Measurements from ENCODE around the gene TTC7B. TPM values are rescaled to one million over a fixed set of nuclear protein-coding genes. Genes with fewer than 3 reads are reported as not detected.

Gene TTC7B
- total and polyA plus RNA-seq, 9 of the 15 experiments (the other 6 are each of a cell fraction or from before 2014, with no cell fraction given): 2.2 to 77.2 (median 36.7) TPM

DNA sequence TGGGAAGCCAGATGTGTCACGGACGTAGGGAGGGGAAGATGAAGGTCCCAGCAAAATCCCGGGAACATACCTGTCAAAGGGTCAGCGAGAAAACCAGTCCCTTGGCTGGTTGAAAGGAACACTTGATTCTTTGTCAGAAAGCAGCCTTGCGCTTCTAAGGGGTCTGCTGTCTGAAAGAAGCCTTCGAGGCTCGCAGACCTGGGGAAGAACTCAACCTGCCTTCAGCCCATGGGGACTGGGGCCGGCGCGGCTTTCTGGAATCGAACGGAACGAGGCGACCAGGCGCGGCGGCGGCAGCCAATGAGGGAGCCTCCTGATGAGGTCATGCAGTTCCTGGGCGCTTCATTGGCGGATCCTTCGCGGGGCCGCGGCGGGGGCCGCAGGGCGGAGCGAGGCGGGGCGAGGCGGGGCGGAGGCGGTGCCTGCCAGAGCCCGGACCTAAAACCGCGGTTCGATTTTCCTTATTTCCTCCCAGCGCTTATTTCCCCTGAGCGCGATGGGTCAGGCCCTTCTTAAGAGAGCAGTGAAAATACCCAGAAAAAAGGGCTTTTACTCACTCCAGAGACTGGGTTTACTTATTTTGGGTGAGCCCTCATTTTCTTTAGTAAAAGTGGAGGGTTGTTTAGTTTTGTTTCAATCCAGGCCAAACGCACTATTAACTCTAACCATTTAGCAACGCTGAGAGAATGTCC lies 11.8 kb upstream of the TTC7B start (continued):
- TF ChIP-seq MCM3 (IDR thresholded peaks at IDR 0.05) (no peak), STAT6 (CRISPR knock-in tag; IDR thresholded peaks at IDR 0.05) (no peak), ZBTB12 (CRISPR knock-in tag; IDR thresholded peaks at IDR 0.05) (no peak), ZNF143 (CRISPR knock-in tag; IDR thresholded peaks at IDR 0.05) (no peak), ZZZ3 (IDR thresholded peaks at IDR 0.05) (no peak), XRCC4 (IDR thresholded peaks at IDR 0.05; ENCODE audit: extremely low read depth, insufficient read depth, insufficient read length) (no peak), ZNF253 (CRISPR knock-in tag; conservative IDR thresholded peaks at IDR 0.05) (no peak), ATF1 (CRISPR knock-in tag; IDR thresholded peaks at IDR 0.05) (no peak), ATF1 (tag; IDR thresholded peaks at IDR 0.05) (peak; percentile 58), ZNF395 (CRISPR knock-in tag; IDR thresholded peaks at IDR 0.05) (no peak), MED1 (CRISPR knock-in tag; IDR thresholded peaks at IDR 0.05; ENCODE audit: borderline replicate concordance) (no peak), FOS (IDR thresholded peaks at IDR 0.05; ENCODE audit: extremely low read depth, insufficient read length) (peak; percentile 59), NFYB (IDR thresholded peaks at IDR 0.05; ENCODE audit: extremely low read depth, insufficient read length) (peak; percentile 60), ZNF280B (CRISPR knock-in tag; IDR thresholded peaks at IDR 0.05) (no peak), KAT7 (CRISPR knock-in tag; IDR thresholded peaks at IDR 0.05; ENCODE audit: borderline replicate concordance) (no peak), TCF3 (CRISPR knock-in tag; IDR thresholded peaks at IDR 0.05) (no peak)
- TF ChIP-seq, protein P1, sequence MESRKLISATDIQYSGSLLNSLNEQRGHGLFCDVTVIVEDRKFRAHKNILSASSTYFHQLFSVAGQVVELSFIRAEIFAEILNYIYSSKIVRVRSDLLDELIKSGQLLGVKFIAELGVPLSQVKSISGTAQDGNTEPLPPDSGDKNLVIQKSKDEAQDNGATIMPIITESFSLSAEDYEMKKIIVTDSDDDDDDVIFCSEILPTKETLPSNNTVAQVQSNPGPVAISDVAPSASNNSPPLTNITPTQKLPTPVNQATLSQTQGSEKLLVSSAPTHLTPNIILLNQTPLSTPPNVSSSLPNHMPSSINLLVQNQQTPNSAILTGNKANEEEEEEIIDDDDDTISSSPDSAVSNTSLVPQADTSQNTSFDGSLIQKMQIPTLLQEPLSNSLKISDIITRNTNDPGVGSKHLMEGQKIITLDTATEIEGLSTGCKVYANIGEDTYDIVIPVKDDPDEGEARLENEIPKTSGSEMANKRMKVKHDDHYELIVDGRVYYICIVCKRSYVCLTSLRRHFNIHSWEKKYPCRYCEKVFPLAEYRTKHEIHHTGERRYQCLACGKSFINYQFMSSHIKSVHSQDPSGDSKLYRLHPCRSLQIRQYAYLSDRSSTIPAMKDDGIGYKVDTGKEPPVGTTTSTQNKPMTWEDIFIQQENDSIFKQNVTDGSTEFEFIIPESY (CRISPR knock-in tag; IDR thresholded peaks at IDR 0.05): 0 out of 2 replicates have a peak, but pooled peaks have one; percentile 10
- TF ChIP-seq, protein P2, sequence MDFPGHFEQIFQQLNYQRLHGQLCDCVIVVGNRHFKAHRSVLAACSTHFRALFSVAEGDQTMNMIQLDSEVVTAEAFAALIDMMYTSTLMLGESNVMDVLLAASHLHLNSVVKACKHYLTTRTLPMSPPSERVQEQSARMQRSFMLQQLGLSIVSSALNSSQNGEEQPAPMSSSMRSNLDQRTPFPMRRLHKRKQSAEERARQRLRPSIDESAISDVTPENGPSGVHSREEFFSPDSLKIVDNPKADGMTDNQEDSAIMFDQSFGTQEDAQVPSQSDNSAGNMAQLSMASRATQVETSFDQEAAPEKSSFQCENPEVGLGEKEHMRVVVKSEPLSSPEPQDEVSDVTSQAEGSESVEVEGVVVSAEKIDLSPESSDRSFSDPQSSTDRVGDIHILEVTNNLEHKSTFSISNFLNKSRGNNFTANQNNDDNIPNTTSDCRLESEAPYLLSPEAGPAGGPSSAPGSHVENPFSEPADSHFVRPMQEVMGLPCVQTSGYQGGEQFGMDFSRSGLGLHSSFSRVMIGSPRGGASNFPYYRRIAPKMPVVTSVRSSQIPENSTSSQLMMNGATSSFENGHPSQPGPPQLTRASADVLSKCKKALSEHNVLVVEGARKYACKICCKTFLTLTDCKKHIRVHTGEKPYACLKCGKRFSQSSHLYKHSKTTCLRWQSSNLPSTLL (IDR thresholded peaks at IDR 0.05): no peak

All from K562 (cell line).